ENCODE measurements around the gene TMBIM1. TPM values are rescaled to one million over a fixed set of nuclear protein-coding genes. Genes with fewer than 3 reads are reported as not detected.
"Not testable (repeated sequence)": the region's sequence is repeated elsewhere in the genome, so short reads cannot be mapped to it uniquely, and the experiment has no call there.

Gene TMBIM1
- polyA plus RNA-seq, 4 donors: 78.9 to 108 (median 85.2) TPM

DNA sequence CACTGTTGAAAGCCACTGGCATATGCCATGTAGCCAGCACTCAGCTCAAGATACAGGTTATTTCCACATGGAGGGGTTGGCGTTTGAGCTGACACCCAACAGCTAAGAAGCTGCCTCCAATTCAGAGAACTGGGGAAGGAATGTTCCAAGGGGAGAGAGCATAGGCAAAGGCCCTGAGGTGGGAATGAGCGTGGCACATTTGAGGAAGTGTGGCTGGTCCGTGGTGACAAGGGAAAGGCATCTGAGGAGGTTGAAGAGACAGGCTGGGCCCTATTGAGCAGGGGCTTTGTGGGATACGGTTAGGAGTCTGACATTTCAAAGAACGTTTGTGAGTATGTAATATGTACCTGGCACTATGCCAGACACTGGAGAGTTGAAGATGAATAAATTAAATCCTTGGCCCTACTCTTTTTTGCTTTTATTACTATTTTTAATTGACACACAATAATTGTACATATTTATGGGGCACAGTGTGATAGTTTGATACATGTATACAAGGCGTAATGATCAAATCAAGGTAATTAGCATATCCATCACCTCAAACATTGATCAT, 27.6 kb upstream of the TMBIM1 start:
- DNase-seq (ENCODE audit: low read depth in 4 of 4, low spot score in 2 of 4): no peak

GRCh38 chr2:218318241-218318640, 25.9 kb upstream of the TMBIM1 start:
- no peak for DNase-seq (ENCODE audit: low read depth in 4 of 4, low spot score in 2 of 4)

GRCh38 chr2:218317835-218318234, 25.5 kb upstream of the TMBIM1 start:
- no peak for DNase-seq (ENCODE audit: low read depth in 4 of 4, low spot score in 2 of 4)

- no peak for DNase-seq (ENCODE audit: low read depth in 4 of 4, low spot score in 2 of 4)
Observed at GRCh38 chr2:218317303-218317630, 25.0 kb upstream of the TMBIM1 start.

DNA sequence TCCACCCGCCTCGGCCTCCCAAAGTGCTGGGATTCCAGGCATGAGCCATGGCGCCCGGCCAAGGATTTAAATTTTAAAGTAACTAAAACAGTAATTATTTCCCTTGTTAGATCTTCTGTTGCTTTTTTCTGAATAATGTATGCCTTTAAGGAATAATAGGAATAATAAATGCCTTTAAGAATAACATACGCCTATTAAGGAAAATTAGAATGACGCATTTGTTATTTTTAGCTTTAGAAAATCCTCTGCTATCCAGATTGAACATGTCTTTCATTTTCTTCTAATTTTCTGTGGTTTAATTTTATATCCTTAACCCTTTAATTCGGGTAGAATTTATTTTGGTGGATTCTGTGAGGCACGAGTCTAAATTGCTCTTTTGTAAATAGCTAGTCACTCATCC, 23.1 kb upstream of the TMBIM1 start:
- no peak for DNase-seq (ENCODE audit: low read depth in 4 of 4, low spot score in 2 of 4)

DNA sequence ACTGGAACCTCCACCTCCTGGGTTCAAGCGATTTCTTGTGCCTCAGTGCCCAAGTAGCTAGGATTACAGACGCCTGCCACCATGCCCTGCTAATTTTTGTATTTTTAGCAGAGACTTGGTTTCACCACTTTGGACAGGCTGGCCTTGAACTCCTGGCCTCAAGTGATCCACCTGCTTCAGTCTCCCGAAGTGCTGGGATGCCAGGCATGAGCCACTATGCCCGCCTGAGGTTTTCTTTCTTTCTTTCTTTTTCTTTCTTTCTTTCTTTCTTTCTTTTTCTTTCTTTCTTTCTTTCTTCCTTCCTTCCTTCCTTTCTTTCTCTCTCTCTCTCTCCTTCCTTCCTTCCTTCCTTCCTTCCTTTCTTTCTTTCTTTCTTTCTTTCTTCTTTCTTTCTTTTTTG, 22.5 kb upstream of the TMBIM1 start:
- not testable (repeated sequence) for DNase-seq (ENCODE audit: low read depth in 4 of 4, low spot score in 2 of 4)

DNA sequence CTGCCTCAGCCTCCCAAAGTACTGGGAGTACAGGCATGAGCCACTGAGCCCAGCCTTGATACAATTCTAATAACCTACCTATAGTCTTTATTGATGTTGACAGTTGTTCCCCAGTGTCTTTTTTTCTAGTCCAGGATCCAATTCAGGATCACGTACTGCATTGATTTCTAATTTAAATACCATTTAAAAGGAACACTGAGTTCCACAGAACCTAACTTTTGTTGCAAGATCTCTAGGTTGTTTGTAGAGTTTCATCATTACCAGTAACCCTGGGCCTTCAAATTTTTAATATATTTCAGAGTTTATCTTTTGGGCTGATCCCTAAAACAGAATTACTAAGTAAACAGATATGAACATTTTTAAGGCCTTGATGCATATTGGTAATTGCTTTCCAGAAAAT, 21.1 kb upstream of the TMBIM1 start:
- DNase-seq (ENCODE audit: low read depth in 4 of 4, low spot score in 2 of 4): no peak

DNA sequence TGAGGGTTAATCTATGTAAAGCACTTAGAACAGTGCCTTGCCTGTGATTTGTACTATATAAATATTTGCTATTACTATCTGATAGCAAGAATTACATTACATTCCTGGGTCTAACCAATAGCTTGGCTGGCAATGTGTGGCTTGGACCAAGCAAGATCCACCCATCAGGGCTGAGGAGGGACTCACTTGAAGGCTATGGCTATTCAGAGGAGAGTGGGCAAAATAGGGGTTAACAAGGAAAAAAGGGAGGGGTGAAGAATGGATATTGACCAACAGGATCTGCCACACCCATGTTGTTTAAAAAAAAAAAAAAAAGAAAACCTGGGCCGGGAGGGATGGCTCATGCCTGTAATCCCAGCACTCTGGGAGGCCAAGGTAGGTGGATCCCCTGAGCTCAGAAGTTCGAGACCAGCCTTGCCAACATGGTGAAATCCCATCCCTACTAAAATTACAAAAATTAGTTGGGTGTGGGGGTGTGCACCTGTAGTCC, 20.0 kb upstream of the TMBIM1 start:
- no peak for DNase-seq (ENCODE audit: low read depth in 4 of 4, low spot score in 2 of 4)

GRCh38 chr2:218311541-218312266, 19.4 kb upstream of the TMBIM1 start:
- not testable (repeated sequence) for DNase-seq (ENCODE audit: low read depth in 4 of 4, low spot score in 2 of 4)

DNA sequence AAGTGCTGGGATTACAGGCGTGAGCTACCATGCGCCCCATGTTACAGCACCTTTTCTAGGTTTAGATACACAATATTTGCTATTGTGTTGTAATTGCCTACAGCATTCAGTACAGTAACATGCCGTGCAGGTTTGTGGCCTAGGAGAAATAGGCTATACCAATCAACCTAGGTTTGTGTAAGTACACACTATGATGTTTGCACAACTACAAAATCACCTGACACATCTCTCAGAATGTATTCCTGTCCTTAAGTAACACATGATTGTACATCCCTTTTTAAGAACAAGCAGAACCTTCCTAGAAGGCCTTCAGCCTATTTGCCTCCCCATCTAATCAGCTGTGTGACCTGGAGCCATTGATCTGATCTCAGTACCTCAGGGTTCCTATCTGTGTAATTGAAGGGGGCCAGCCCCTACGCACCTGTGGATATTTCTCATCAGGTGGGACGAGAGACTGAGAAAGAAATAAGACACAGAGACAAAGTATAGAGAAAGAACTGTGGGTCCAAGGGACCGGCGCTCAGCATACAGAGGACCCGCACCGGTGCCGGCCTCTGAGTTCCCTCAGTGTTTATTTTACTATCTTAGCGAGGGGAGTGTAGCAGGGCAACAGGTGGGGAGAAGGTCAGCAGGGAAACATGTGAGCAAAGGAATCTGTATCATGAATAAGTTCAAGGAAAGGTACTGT, 18.7 kb upstream of the TMBIM1 start:
- no peak for DNase-seq (ENCODE audit: low read depth in 4 of 4, low spot score in 2 of 4)

DNA sequence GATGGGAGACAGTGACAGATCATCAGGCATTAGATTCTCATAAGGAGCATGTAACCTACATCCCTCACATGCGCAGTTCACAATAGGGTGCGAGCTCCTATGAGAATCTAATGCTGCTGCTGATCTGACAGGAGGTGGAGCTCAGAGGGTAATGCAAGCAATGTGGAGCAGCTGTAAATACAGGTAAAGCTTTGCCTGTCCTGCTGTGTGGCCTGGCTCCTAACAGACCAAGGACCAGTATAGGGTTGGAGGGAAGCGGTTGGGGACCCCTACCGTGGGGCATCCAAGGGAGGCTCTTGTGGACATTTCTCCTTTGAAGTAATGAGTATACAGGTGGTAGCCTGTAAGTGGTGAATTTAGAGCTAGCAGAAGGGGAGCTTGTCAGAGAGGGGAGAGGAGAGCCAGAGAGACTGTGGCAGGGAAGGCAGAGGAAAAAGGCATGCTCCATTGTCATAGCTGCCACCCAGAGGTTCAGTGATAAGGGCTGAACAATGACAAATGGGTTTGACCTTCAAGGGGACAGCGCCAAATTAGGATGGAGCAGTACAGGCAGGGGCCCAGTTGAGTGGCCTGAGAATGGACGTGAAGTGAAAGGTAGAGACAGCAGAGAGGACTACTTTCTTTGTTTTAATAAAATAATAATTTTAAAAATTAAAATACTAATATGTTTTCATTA, 15.2 kb upstream of the TMBIM1 start:
- DNase-seq (ENCODE audit: low read depth in 4 of 4, low spot score in 2 of 4): no peak

DNA sequence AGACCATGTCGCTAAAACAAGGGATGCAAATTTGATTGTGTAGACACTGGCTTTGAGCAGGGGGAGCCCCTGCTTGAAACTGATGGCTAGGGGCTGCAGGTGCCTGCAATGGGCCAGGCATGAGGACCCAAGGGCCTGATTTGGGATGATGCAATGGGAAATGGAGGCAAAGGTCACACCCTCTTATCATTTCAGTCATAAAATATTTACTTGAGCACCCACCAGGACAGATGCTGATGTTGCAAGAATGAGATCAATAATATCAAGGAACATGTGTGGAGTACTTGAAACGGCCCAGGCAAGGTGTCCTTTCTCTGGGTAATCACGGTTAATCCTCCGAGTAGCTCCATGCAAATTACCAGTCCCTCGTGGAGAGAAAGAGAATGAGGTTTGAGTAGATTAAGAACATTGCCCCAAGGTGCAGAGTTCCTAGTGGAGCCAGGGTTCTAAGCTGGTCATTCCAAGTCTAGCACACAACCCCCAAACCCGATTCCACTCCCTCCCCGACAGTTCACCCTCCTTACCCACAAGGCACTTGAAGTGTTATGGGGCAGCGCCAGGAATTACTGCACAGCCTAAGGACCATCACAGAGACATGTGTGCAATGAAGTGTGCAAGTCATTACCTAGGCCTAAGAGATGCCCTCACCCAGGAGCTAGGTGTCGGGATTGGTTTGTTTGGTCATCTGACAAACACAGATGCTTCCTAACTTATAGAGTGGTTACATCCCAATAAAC, 14.0 kb upstream of the TMBIM1 start:
- DNase-seq (ENCODE audit: low read depth in 4 of 4, low spot score in 2 of 4): no peak

DNA sequence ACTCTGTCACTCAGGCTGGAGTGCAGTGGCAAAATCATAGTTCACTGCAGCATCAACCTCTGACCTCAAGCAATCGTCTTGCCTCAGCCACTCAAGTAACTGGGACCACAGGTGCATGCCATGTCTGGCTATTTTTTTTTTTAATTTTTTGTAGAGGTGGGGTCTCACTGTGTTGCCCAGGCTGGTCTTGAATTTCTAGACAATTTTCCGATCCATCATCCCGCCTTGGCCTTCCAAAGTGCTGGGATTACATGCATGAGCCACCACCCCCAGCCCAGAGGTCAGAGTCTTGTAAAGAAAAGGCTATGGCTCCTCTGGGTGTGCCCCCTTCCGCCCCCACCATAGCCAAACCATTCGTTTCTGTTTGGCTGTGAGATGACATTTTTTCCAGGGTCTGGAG, 13.1 kb upstream of the TMBIM1 start:
- DNase-seq (ENCODE audit: low read depth in 4 of 4, low spot score in 2 of 4): no peak

DNA sequence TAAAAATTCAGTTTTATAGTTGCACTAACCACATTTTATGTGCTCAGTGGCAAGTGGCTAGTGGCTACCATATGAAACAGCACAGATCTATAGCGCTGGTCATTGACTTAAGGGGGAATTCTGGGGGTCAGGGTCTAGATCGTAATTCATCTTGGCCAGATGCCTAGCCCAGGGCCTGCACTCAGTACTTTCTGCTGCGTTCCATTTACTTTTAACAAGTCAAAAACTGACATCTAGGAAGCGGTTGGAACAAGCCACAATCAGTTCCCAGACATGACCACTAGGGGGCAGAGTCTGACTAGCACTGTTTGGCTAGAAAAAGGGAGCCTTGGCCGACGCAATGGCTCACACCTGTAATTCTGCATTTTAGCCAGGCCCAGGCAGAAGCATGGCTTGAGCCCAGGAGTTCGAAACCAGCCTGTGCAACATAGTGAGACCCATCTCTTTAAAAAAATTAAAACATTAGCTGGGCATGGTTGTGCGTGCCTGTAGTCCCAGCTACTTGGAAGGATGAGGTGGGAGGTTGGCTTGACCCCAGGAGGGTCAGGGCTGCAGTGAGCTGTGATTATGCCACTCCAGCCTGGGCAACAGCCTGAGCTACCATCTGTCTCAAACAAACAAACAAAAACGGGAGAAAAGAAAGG, 9.0 kb upstream of the TMBIM1 start:
- DNase-seq (ENCODE audit: low read depth in 4 of 4, low spot score in 2 of 4): peak in 3 of 4 donors; percentile 78 to 92 (median 81)

- no peak for DNase-seq (ENCODE audit: low read depth in 4 of 4, low spot score in 2 of 4)
Observed at GRCh38 chr2:218300141-218300540, 7.8 kb upstream of the TMBIM1 start.

- no peak for DNase-seq (ENCODE audit: low read depth in 4 of 4, low spot score in 2 of 4)
Observed at GRCh38 chr2:218298314-218298875, 6.1 kb upstream of the TMBIM1 start.

DNA sequence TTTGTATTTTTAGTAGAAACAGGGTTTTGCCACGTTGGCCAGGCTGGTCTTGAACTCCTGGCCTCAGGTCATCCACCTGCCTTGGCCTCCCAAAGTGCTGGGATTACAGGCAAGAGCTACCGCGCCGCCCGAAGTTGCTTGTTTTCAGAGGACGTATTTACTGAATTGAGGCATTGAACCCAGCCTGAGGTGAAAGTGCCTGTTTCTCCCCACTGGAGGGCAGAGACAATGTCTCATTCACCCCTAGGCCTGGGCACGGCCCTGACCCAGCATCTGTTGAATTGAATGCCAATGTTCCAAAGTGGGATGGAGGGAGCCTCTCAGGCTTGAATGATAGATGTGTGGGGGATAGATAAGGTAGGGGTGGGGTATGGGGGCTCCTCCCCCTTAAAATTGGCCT, 4.5 kb upstream of the TMBIM1 start:
- DNase-seq (ENCODE audit: low read depth in 4 of 4, low spot score in 2 of 4): no peak

GRCh38 chr2:218296200-218296599, 3.9 kb upstream of the TMBIM1 start:
- no peak for DNase-seq (ENCODE audit: low read depth in 4 of 4, low spot score in 2 of 4)

DNA sequence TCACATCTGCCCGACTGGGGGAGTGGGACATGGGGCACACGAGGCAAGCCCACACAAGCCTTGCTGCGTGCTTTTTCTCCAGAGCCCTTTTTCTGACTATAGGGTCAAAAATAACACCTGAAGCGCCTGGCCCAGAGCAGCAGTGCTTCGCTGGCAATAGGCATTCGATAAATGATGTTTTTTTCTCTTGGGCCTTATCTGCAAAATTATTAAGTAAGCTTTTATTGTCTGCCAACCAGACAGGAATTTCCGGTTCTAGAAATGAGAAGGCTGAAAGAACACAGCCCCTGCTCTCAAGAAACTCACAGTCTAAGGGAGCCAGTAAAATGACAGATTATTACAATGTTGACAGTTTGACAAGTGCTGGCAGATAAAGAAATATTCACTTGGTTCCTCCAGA, 2.7 kb upstream of the TMBIM1 start:
- no peak for DNase-seq (ENCODE audit: low read depth in 4 of 4, low spot score in 2 of 4)

- DNase-seq (ENCODE audit: low read depth in 4 of 4, low spot score in 2 of 4): no peak
Observed at GRCh38 chr2:218294430-218295022, 2.2 kb upstream of the TMBIM1 start.
